IMR-90 (cell line): Measurements from ENCODE around the gene USP54. TPM values are rescaled to one million over a fixed set of nuclear protein-coding genes. Genes with fewer than 3 reads are reported as not detected.

Source experiments
- ATAC-seq: fragments of 200-7000 bp; cut with Tn5 transposase; 2 replicates; pipeline ENCODE4 v1.9.1; 2020; ENCODE audit warnings: low read depth, mild to moderate bottlenecking, moderate library complexity
- BruUV-seq: library from RNA; stranded (reverse); fragments of 400-500 nt; replicated peaks from 2 replicates; lab custom pipeline; 2021; lab: Mats Ljungman, UMichigan
- CTCF ChIA-PET: fragments of 300-600 bp; formaldehyde crosslinking; extraction: SDS; loops from one replicate; lab custom pipeline; 2021; ENCODE audit warnings: antibody characterized with exemption; lab: Yijun Ruan, JAX
- POLR2A ChIA-PET: fragments of 300-600 bp; sonication (Branson Sonifier 250); formaldehyde crosslinking; loops from one replicate; lab custom pipeline; 2022; ENCODE audit warnings: antibody characterized with exemption; ENCODE audit not compliant: unreplicated experiment; lab: Charles Lee
- DNase-seq: peaks from one replicate; pipeline ENCODE4 v3.0.0; 2013
- H2AFZ ChIP-seq: replicated peaks from 2 replicates; pipeline ENCODE3; 2013; ENCODE audit warnings: low read length, mild to moderate bottlenecking; ENCODE audit not compliant: poor library complexity
- H2AK5ac ChIP-seq: 2 replicates; pipeline ENCODE4 v1.6.1; 2013; ENCODE audit warnings: low read depth, low read length, inconsistent platforms
- H2AK9ac ChIP-seq: replicated peaks from 2 replicates; pipeline ENCODE3; 2013; ENCODE audit warnings: mild to moderate bottlenecking, low read depth, low read length, moderate library complexity; ENCODE audit not compliant: poor library complexity
- H2BK120ac ChIP-seq: 2 replicates; pipeline ENCODE4 v1.6.1; 2013; ENCODE audit warnings: low read depth, low read length, inconsistent platforms
- H2BK15ac ChIP-seq: 3 replicates; pipeline ENCODE4 v1.6.1; 2013; ENCODE audit warnings: low read depth, low read length, inconsistent platforms
- H2BK20ac ChIP-seq: 2 replicates; pipeline ENCODE4 v1.6.1; 2013; ENCODE audit warnings: low read depth, mild to moderate bottlenecking, inconsistent platforms, low read length, moderate library complexity
- H2BK5ac ChIP-seq: 2 replicates; pipeline ENCODE4 v1.6.1; 2013; ENCODE audit warnings: mild to moderate bottlenecking, low read depth, low read length, inconsistent platforms; ENCODE audit not compliant: poor library complexity, severe bottlenecking
- H3K14ac ChIP-seq: replicated peaks from 2 replicates; pipeline ENCODE4 v1.6.1; 2013; ENCODE audit warnings: low read depth, low read length, inconsistent platforms
- H3K18ac ChIP-seq: 2 replicates; pipeline ENCODE4 v1.6.1; 2013; ENCODE audit warnings: low read depth, low read length, control low read depth
- H3K23ac ChIP-seq: 2 replicates; pipeline ENCODE4 v1.6.1; 2013; ENCODE audit warnings: low read depth, low read length, inconsistent platforms
- H3K27ac ChIP-seq: 2 replicates; pipeline ENCODE4 v1.5.1; 2013; ENCODE audit warnings: mild to moderate bottlenecking, control low read depth, low read length; ENCODE audit not compliant: insufficient read depth
- H3K27me3 ChIP-seq: 2 replicates; pipeline ENCODE4 v1.6.1; 2013; ENCODE audit warnings: low read length; ENCODE audit not compliant: control insufficient read depth, insufficient read depth
- H3K36me3 ChIP-seq: 2 replicates; pipeline ENCODE4 v1.6.1; 2013; ENCODE audit warnings: low read length, mixed read lengths; ENCODE audit not compliant: control insufficient read depth, insufficient read depth
- H3K4ac ChIP-seq: 2 replicates; pipeline ENCODE4 v1.6.1; 2013; ENCODE audit warnings: low read depth, low read length, inconsistent platforms
- H3K4me1 ChIP-seq: 2 replicates; pipeline ENCODE4 v1.6.1; 2013; ENCODE audit warnings: low read length, mixed read lengths; ENCODE audit not compliant: control insufficient read depth, insufficient read depth
- H3K4me2 ChIP-seq: 2 replicates; pipeline ENCODE4 v1.6.1; 2013; ENCODE audit warnings: low read depth, mild to moderate bottlenecking, control low read depth, low read length, moderate library complexity
- H3K4me3 ChIP-seq: 2 replicates; pipeline ENCODE4 v1.5.1; 2013; ENCODE audit warnings: low read depth, mild to moderate bottlenecking, control low read depth, low read length, moderate library complexity; ENCODE audit not compliant: insufficient read depth
- H3K56ac ChIP-seq: 2 replicates; pipeline ENCODE4 v1.6.1; 2013; ENCODE audit warnings: low read length, inconsistent platforms; ENCODE audit not compliant: insufficient read depth; ENCODE audit errors: extremely low read depth
- H3K79me1 ChIP-seq, 2 experiments: 2 replicates each; pipeline ENCODE4 v1.6.1; 2013; ENCODE audit warnings: low read length in 2 of 2, inconsistent platforms in 1 of 2, low read depth in 1 of 2
- H3K9ac ChIP-seq: 2 replicates; pipeline ENCODE4 v1.6.1; 2013; ENCODE audit warnings: low read depth, low read length, control low read depth
- H3K9me1 ChIP-seq: 2 replicates; pipeline ENCODE4 v1.6.1; 2013; ENCODE audit warnings: low read length, inconsistent platforms; ENCODE audit not compliant: insufficient read depth
- H3K9me3 ChIP-seq: 2 replicates; pipeline ENCODE4 v1.6.1; 2013; ENCODE audit warnings: low read length; ENCODE audit not compliant: control insufficient read depth, insufficient read depth
- H4K20me1 ChIP-seq: 2 replicates; pipeline ENCODE4 v1.6.1; 2013; ENCODE audit warnings: low read length, inconsistent platforms; ENCODE audit not compliant: insufficient read depth
- H4K5ac ChIP-seq: 2 replicates; pipeline ENCODE4 v1.6.1; 2013; ENCODE audit warnings: mild to moderate bottlenecking, low read depth, low read length, control low read depth
- H4K8ac ChIP-seq, 2 experiments: 2 replicates each; pipeline ENCODE4 v1.6.1; 2013; ENCODE audit warnings: low read depth in 2 of 2, low read length in 2 of 2, control low read depth in 1 of 2, inconsistent platforms in 1 of 2
- H4K91ac ChIP-seq: 2 replicates; pipeline ENCODE4 v1.6.1; 2013; ENCODE audit warnings: low read depth, low read length, inconsistent platforms; ENCODE audit not compliant: insufficient read depth
- BHLHE40 ChIP-seq: fragments of 150-350 bp; IDR thresholded peaks from 2 replicates; pipeline ENCODE4 v1.6.1; 2016; ENCODE audit warnings: mild to moderate bottlenecking, low read depth, low read length
- CEBPB ChIP-seq: IDR thresholded peaks from 2 replicates; pipeline ENCODE4 v1.6.1; 2012; ENCODE audit warnings: low read depth, low read length, improper control_type of control experiment
- CHD1 ChIP-seq: IDR thresholded peaks from 2 replicates; pipeline ENCODE4 v1.6.1; 2012; ENCODE audit warnings: low read depth, low read length, improper control_type of control experiment
- ELK1 ChIP-seq: fragments of 150-350 bp; IDR thresholded peaks from 2 replicates; pipeline ENCODE4 v1.6.1; 2016; ENCODE audit warnings: low read depth, mild to moderate bottlenecking, low read length, moderate library complexity, borderline replicate concordance
- FOS ChIP-seq: fragments of 150-350 bp; IDR thresholded peaks from 2 replicates; pipeline ENCODE4 v1.6.1; 2016; ENCODE audit warnings: low read depth, low read length
- MAFK ChIP-seq: IDR thresholded peaks from 2 replicates; pipeline ENCODE4 v1.6.1; 2012; ENCODE audit warnings: low read depth, low read length, improper control_type of control experiment
- MAZ ChIP-seq: IDR thresholded peaks from 2 replicates; pipeline ENCODE4 v1.6.1; 2012; ENCODE audit warnings: low read depth, mild to moderate bottlenecking, low read length, improper control_type of control experiment, moderate library complexity, borderline replicate concordance
- MXI1 ChIP-seq: IDR thresholded peaks from 2 replicates; pipeline ENCODE4 v1.6.1; 2012; ENCODE audit warnings: low read depth, mild to moderate bottlenecking, low read length, moderate library complexity, borderline replicate concordance
- NFE2L2 ChIP-seq: fragments of 150-350 bp; IDR thresholded peaks from 2 replicates; pipeline ENCODE4 v1.6.1; 2016; ENCODE audit warnings: low read depth, mild to moderate bottlenecking, low read length
- POLR2A ChIP-seq: IDR thresholded peaks from 2 replicates; pipeline ENCODE4 v1.6.1; 2012; ENCODE audit warnings: mild to moderate bottlenecking, low read depth, low read length
- RAD21 ChIP-seq: IDR thresholded peaks from 2 replicates; pipeline ENCODE4 v1.6.1; 2012; ENCODE audit warnings: low read length, improper control_type of control experiment
- RCOR1 ChIP-seq: IDR thresholded peaks from 2 replicates; pipeline ENCODE4 v1.6.1; 2012; ENCODE audit warnings: mild to moderate bottlenecking, low read length, improper control_type of control experiment; ENCODE audit not compliant: insufficient replicate concordance
- RFX5 ChIP-seq: IDR thresholded peaks from 2 replicates; pipeline ENCODE4 v1.8.0; 2012; ENCODE audit warnings: low read depth, mild to moderate bottlenecking, low read length, moderate library complexity
- USF2 ChIP-seq: fragments of 150-350 bp; IDR thresholded peaks from 2 replicates; pipeline ENCODE4 v1.6.1; 2017; ENCODE audit warnings: mild to moderate bottlenecking, antibody characterized with exemption, low read length, low read depth
- WGBS, 2 experiments: methylation state at CpG; one replicate each; pipeline versions ENCODE4 v1.1.5 to v1.1.7; 2013; ENCODE audit warnings: missing lambda C conversion rate in 2 of 2; ENCODE audit not compliant: insufficient read length in 1 of 2; ENCODE audit errors: extremely low coverage in 2 of 2; 5-methylcytosine and 5-hydroxymethylcytosine counted together
- dilution Hi-C: fragments of 300-500 bp; cut with HindIII; formaldehyde crosslinking; loops from one replicate; pipeline ENCODE4 v1.14.3; 2018; ENCODE audit warnings: low sequenced_read_pairs; ENCODE audit not compliant: unreplicated experiment
- in situ Hi-C: fragments of 300-500 bp; cut with MboI; formaldehyde crosslinking; loops from 3 replicates; pipeline ENCODE4 v1.14.3; 2019; ENCODE audit warnings: low sequenced_read_pairs, inconsistent platforms, mixed read lengths
- intact Hi-C: fragments of 100-400 bp; cut with micrococcal nuclease; formaldehyde crosslinking; loops from 2 replicates; pipeline ENCODE4 v1.10.0; 2022
- polyA plus RNA-seq, 3 experiments: library from polyadenylated mRNA; depleted of rRNA; stranded (reverse); fragments of >200 nt; gene quantifications; 2 replicates each; pipeline ENCODE4 v1.2.3, GENCODE V29; 2012; ENCODE audit warnings: low replicate concordance in 1 of 3
- total RNA-seq: library from RNA; depleted of rRNA; stranded (reverse); fragments of >200 nt; gene quantifications from 2 replicates; pipeline ENCODE4 v1.2.3, GENCODE V29; 2012
- TF ChIP-seq, protein P1 (sequence below): conservative IDR thresholded peaks from 2 replicates; pipeline ENCODE4 v1.5.1; 2012; ENCODE audit warnings: mild to moderate bottlenecking, low read depth, low read length, improper control_type of control experiment

The USP54 gene
- total and polyA plus RNA-seq, 2 of the 4 experiments (the other 2 are of a cell fraction) = 4.0 to 7.9 TPM

GRCh38 chr10:73517166-73517888 is 73.8 kb downstream of the USP54 start:
- no peaks in the 10 kb centered on the region for H4K20me1 ChIP-seq
- no peak overlapping the region for H3K56ac ChIP-seq
- CTCF ChIA-PET = interaction anchor here (0.7 to 1.3 kb wide), 2 partner anchors 12 to 126 kb away, joined by 3 to 4 read pairs; no protein-coding TSS in a partner anchor
- no peak overlapping the region for H3K27ac ChIP-seq
- ATAC-seq = peak; percentile 58
- no peaks in the 10 kb centered on the region for H3K9me3 ChIP-seq
- H4K91ac ChIP-seq = peak overlapping the region; percentile 33; the same call in 1 of the 2 replicates
- H3K27me3 ChIP-seq = no peaks in the 10 kb centered on the region
- peak overlapping the region; percentile 10; the same call in 1 of the 2 replicates for H2BK20ac ChIP-seq
- no peak overlapping the region for H2AFZ ChIP-seq
- H3K9me1 ChIP-seq = peaks cover 22% of the 10 kb centered on the region
- H2BK15ac ChIP-seq = no peak overlapping the region
- H3K4me2 ChIP-seq = no peak overlapping the region
- H3K4me1 ChIP-seq = peaks cover 12% of the 10 kb centered on the region; the same call in 1 of the 2 replicates
- no TSS peak for BruUV-seq
- POLR2A ChIA-PET = no interaction called here
- whole genome bisulfite sequencing, 2 experiments = 100% methylated on average over 1 of the region's 4 CpGs; no CpG with 5 or more reads in 1 of the 2 experiments
- H2BK5ac ChIP-seq = peak overlapping the region; percentile 14
- H3K14ac ChIP-seq = peak overlapping the region; percentile 58; the same call in 1 of the 2 replicates
- DNase-seq = peak; percentile 51
- in situ Hi-C loops = no loop called here
- no peak overlapping the region for H3K4me3 ChIP-seq
- no peak overlapping the region for H3K18ac ChIP-seq
- peak overlapping the region; percentile 47; the same call in 1 of the 2 replicates for H2AK5ac ChIP-seq
- intact Hi-C loops = no loop called here
- H4K8ac ChIP-seq = no peak overlapping the region
- no peaks in the 10 kb centered on the region for H3K36me3 ChIP-seq
- H2BK120ac ChIP-seq = no peak overlapping the region
- no peak overlapping the region for H2AK9ac ChIP-seq
- no peak overlapping the region for H4K5ac ChIP-seq
- no peak overlapping the region; the same call in 1 of the 2 replicates for H3K23ac ChIP-seq
- no peaks in the 10 kb centered on the region for H3K79me1 ChIP-seq
- H3K4ac ChIP-seq = no peak overlapping the region
- dilution Hi-C loops = no loop called here
- H3K9ac ChIP-seq = no peak overlapping the region
- TF ChIP-seq RFX5 = no peak
- no peak for TF ChIP-seq CHD1
- no peak for TF ChIP-seq FOS
- no peak for TF ChIP-seq MAZ
- no peak for TF ChIP-seq MXI1
- no peak for TF ChIP-seq USF2
- no peak for TF ChIP-seq MAFK
- no peak for TF ChIP-seq BHLHE40
- TF ChIP-seq, protein P1, sequence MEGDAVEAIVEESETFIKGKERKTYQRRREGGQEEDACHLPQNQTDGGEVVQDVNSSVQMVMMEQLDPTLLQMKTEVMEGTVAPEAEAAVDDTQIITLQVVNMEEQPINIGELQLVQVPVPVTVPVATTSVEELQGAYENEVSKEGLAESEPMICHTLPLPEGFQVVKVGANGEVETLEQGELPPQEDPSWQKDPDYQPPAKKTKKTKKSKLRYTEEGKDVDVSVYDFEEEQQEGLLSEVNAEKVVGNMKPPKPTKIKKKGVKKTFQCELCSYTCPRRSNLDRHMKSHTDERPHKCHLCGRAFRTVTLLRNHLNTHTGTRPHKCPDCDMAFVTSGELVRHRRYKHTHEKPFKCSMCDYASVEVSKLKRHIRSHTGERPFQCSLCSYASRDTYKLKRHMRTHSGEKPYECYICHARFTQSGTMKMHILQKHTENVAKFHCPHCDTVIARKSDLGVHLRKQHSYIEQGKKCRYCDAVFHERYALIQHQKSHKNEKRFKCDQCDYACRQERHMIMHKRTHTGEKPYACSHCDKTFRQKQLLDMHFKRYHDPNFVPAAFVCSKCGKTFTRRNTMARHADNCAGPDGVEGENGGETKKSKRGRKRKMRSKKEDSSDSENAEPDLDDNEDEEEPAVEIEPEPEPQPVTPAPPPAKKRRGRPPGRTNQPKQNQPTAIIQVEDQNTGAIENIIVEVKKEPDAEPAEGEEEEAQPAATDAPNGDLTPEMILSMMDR = no peak
- no peak for TF ChIP-seq POLR2A
- no peak for TF ChIP-seq ELK1
- no peak for TF ChIP-seq NFE2L2
- TF ChIP-seq RAD21 = no peak
- TF ChIP-seq RCOR1 = no peak
- TF ChIP-seq CEBPB = no peak
